Transverse colon (tissue), 4 donors: ENCODE measurements around the gene TBX5. TPM values are rescaled to one million over a fixed set of nuclear protein-coding genes. Genes with fewer than 3 reads are reported as not detected.

ENCODE experiments used
- DNase-seq: peaks from one replicate; pipeline ENCODE4 v3.0.0-alpha.2; 2019
- H3K27ac ChIP-seq, 4 donors: fragments of 200-600 bp; sonication (generic); 2 replicates each; pipeline ENCODE4 v1.5.1; 2016 to 2018; ENCODE audit warnings: inconsistent platforms in 4 of 4
- H3K27me3 ChIP-seq: fragments of 200-600 bp; sonication (generic); 2 replicates; pipeline ENCODE4 v1.5.1; 2017; ENCODE audit warnings: inconsistent platforms
- H3K36me3 ChIP-seq, 4 donors: fragments of 200-600 bp; sonication (generic); 2 replicates each; pipeline ENCODE4 v1.5.1; 2017 to 2019; ENCODE audit warnings: inconsistent platforms in 4 of 4
- H3K4me1 ChIP-seq, 4 donors: fragments of 200-600 bp; sonication (generic); 2 replicates each; pipeline ENCODE4 v1.5.1; 2017 to 2020; ENCODE audit warnings: inconsistent platforms in 4 of 4
- H3K4me3 ChIP-seq, 4 donors: fragments of 200-600 bp; sonication (generic); 1 replicate in 1 of 4; 2 replicates in 3 of 4; pipeline versions ENCODE4 v1.5.1 to v1.6.1; 2017 to 2019; ENCODE audit warnings: inconsistent platforms in 4 of 4
- H3K9me3 ChIP-seq, 2 donors: fragments of 200-600 bp; sonication (generic); 2 replicates each; pipeline ENCODE4 v1.5.1; 2017 to 2019; ENCODE audit warnings: inconsistent platforms in 2 of 2
- CTCF ChIP-seq, 5 experiments: fragments of 200-600 bp in 3 of 5; fragments of 450-650 bp in 2 of 5; sonication (generic) in 3 of 5; IDR thresholded peaks; 1 replicate in 2 of 5; 2 replicates in 3 of 5; pipeline ENCODE4 v1.5.1; 2016 to 2017; ENCODE audit warnings: antibody characterized with exemption in 5 of 5, inconsistent platforms in 3 of 5, mild to moderate bottlenecking in 2 of 5, moderate library complexity in 1 of 5
- EP300 ChIP-seq: sonication (generic); formaldehyde crosslinking; IDR thresholded peaks from one replicate; pipeline ENCODE4 v1.6.1; 2017; ENCODE audit warnings: antibody characterized with exemption, low read depth
- POLR2A ChIP-seq: fragments of 450-650 bp; IDR thresholded peaks from one replicate; pipeline ENCODE4 v1.6.1; 2016; ENCODE audit warnings: antibody characterized with exemption, mild to moderate bottlenecking, moderate library complexity
- POLR2AphosphoS5 ChIP-seq, 3 donors: sonication (generic); formaldehyde crosslinking; IDR thresholded peaks; one replicate each; pipeline ENCODE4 v1.6.1; 2016; ENCODE audit warnings: antibody characterized with exemption in 3 of 3
- WGBS, 2 donors: methylation state at CpG; one replicate each; pipeline ENCODE4 v1.1.5; 2018; ENCODE audit warnings: low coverage in 1 of 2; 5-methylcytosine and 5-hydroxymethylcytosine counted together
- in situ Hi-C, 4 donors: fragments of 200-750 bp; cut with MboI; loops; one replicate each; pipeline versions ENCODE4 v1.15.0 to v1.15.1; 2017; ENCODE audit warnings: low sequenced_read_pairs in 3 of 4, low pct_ligation_motif_present in 1 of 4, low pct_unique_long_range_greater_than_20kb in 1 of 4
- intact Hi-C: fragments of 100-400 bp; cut with DNase I; formaldehyde crosslinking; loops from one replicate; pipeline ENCODE4 v1.15.1; 2023; ENCODE audit warnings: low total_unique reads
- total RNA-seq, 4 donors: library from RNA; depleted of rRNA; stranded (reverse); fragments of >200 nt; gene quantifications; one replicate each; pipeline ENCODE4 v1.1.0, GENCODE V29; 2016

The TBX5 gene
- total RNA-seq, 4 donors from 2014 or later, result not detected

- WGBS, 2 donors, result 11% methylated on average over 33 of the region's 38 CpGs; no CpG with 5 or more reads in 1 of the 2 donors
- intact Hi-C loops (no loop called here), in situ Hi-C loops (no loop called here)
- no peaks in the 10 kb centered on the region for H3K36me3 ChIP-seq
- H3K27me3 ChIP-seq, result peaks cover 100% of the 10 kb centered on the region
- no peak for TF ChIP-seq EP300
- H3K4me1 ChIP-seq, result peaks cover 0 to 22% (median 11%) of the 10 kb centered on the region in 4 donors
- no peak for DNase-seq
- H3K4me3 ChIP-seq, result no peak overlapping the region
- no peak overlapping the region for H3K27ac ChIP-seq
- no peaks in the 10 kb centered on the region for H3K9me3 ChIP-seq
These were observed 922 bp downstream of the TBX5 start for GRCh38 chr12:114404926-114405518.

- in situ Hi-C loops, result no loop called here
- no peak for DNase-seq
- H3K9me3 ChIP-seq, result no peaks in the 10 kb centered on the region
- no peaks in the 10 kb centered on the region for H3K36me3 ChIP-seq
- peaks cover 100% of the 10 kb centered on the region for H3K27me3 ChIP-seq
- H3K4me1 ChIP-seq, result peaks cover 0 to 17% (median 8%) of the 10 kb centered on the region in 4 donors
- intact Hi-C loops, result no loop called here
- no peak overlapping the region for H3K4me3 ChIP-seq
- H3K27ac ChIP-seq, result no peak overlapping the region
- 19 to 23% methylated on average over 13 to 29 of the region's 29 CpGs for WGBS, 2 donors
- TF ChIP-seq EP300 (no peak), CTCF (IDR thresholded peaks at IDR 0.05) (no peak), POLR2AphosphoS5 (IDR thresholded peaks at IDR 0.05) (no peak), POLR2A (no peak)
These were observed 1.6 kb downstream of the TBX5 start for GRCh38 chr12:114404083-114404925.

- TF ChIP-seq POLR2AphosphoS5 (IDR thresholded peaks at IDR 0.05) (no peak), CTCF (IDR thresholded peaks at IDR 0.05) (no peak), POLR2A (no peak), EP300 (no peak)
- whole genome bisulfite sequencing, 2 donors, result 6 to 14% methylated on average over 7 to 21 of the region's 24 CpGs
- Histone ChIP-seq H3K4me3 (no peak overlapping the region), H3K4me1 (peaks cover 0 to 10% (median 2%) of the 10 kb centered on the region in 4 donors), H3K27me3 (peaks cover 100% of the 10 kb centered on the region), H3K9me3 (no peaks in the 10 kb centered on the region), H3K36me3 (no peaks in the 10 kb centered on the region), H3K27ac (no peak overlapping the region)
- intact Hi-C loops (no loop called here), in situ Hi-C loops (no loop called here)
- no peak for DNase-seq
These were observed 2.3 kb downstream of the TBX5 start for GRCh38 chr12:114403690-114404066.

GRCh38 chr12:114403011-114403689 lies 2.8 kb downstream of the TBX5 start:
- peaks cover 0 to 8% (median 0%) of the 10 kb centered on the region in 4 donors for H3K4me1 ChIP-seq
- 6 to 20% methylated on average over 24 to 39 of the region's 41 CpGs for WGBS, 2 donors
- H3K4me3 ChIP-seq, result no peak overlapping the region
- no peaks in the 10 kb centered on the region for H3K9me3 ChIP-seq
- intact Hi-C loops (no loop called here), in situ Hi-C loops (no loop called here)
- DNase-seq, result no peak
- no peaks in the 10 kb centered on the region for H3K36me3 ChIP-seq
- H3K27ac ChIP-seq, result no peak overlapping the region
- peaks cover 100% of the 10 kb centered on the region for H3K27me3 ChIP-seq
- TF ChIP-seq POLR2AphosphoS5 (IDR thresholded peaks at IDR 0.05), result no peak
- no peak for TF ChIP-seq EP300
- TF ChIP-seq CTCF (IDR thresholded peaks at IDR 0.05), result no peak
- no peak for TF ChIP-seq POLR2A
